Neural crest cell (in vitro differentiated cells): ENCODE results near the gene EBF3. TPM values are rescaled to one million over a fixed set of nuclear protein-coding genes. Genes with fewer than 3 reads are reported as not detected.

Experiments
- DNase-seq: peaks from one replicate; pipeline ENCODE4 v3.0.0; 2021; ENCODE audit warnings: low read depth, mixed read lengths, low spot score
- H3K27ac Mint-ChIP-seq: one replicate; pipeline ENCODE4 v1.8.0; 2021; ENCODE audit warnings: mild to moderate bottlenecking, mixed read lengths; ENCODE audit not compliant: unreplicated experiment
- H3K27me3 Mint-ChIP-seq: 2 replicates; pipeline ENCODE4 v1.8.0; 2021; ENCODE audit warnings: low read depth, mild to moderate bottlenecking, mixed read lengths
- H3K36me3 Mint-ChIP-seq: 2 replicates; pipeline ENCODE4 v1.8.0; 2021; ENCODE audit warnings: low read depth, mild to moderate bottlenecking, mixed read lengths
- H3K4me1 Mint-ChIP-seq: 2 replicates; pipeline ENCODE4 v1.8.0; 2021; ENCODE audit warnings: mixed read lengths
- H3K4me3 Mint-ChIP-seq: one replicate; pipeline ENCODE4 v1.8.0; 2021; ENCODE audit warnings: mild to moderate bottlenecking, mixed read lengths
- H3K9me3 Mint-ChIP-seq: 2 replicates; pipeline ENCODE4 v1.8.0; 2021; ENCODE audit warnings: mixed read lengths
- CTCF ChIP-seq: fragments of 200-600 bp; sonication (generic); conservative IDR thresholded peaks from 2 replicates; pipeline ENCODE4 v1.5.0; 2021; ENCODE audit warnings: antibody characterized with exemption, mild to moderate bottlenecking
- total RNA-seq: library from RNA; stranded (reverse); gene quantifications from 2 replicates; pipeline ENCODE4 v1.2.1, GENCODE V29; 2021

The EBF3 gene
- total RNA-seq, 1 donor from 2014 or later = 11.6 TPM

- Mint-ChIP-seq H3K36me3 (no peaks in the 10 kb centered on the region), H3K4me1 (peaks cover 16% of the 10 kb centered on the region), H3K9me3 (no peaks in the 10 kb centered on the region), H3K27ac (no peak overlapping the region), H3K27me3 (no peaks in the 10 kb centered on the region), H3K4me3 (no peak overlapping the region)
- no peak for TF ChIP-seq CTCF
- no peak for DNase-seq
Measured at GRCh38 chr10:129844216-129844766, 119.8 kb downstream of the EBF3 start.

GRCh38 chr10:129843702-129844101 lies 120.4 kb downstream of the EBF3 start:
- Mint-ChIP-seq H3K4me3 (no peak overlapping the region), H3K4me1 (peaks cover 16% of the 10 kb centered on the region), H3K36me3 (no peaks in the 10 kb centered on the region), H3K27ac (no peak overlapping the region), H3K27me3 (no peaks in the 10 kb centered on the region), H3K9me3 (no peaks in the 10 kb centered on the region)
- no peak for DNase-seq
- no peak for TF ChIP-seq CTCF

GRCh38 chr10:129843131-129843541 lies 120.9 kb downstream of the EBF3 start:
- no peak overlapping the region for H3K27ac Mint-ChIP-seq
- H3K9me3 Mint-ChIP-seq = no peaks in the 10 kb centered on the region
- no peaks in the 10 kb centered on the region for H3K27me3 Mint-ChIP-seq
- no peak for DNase-seq
- peaks cover 16% of the 10 kb centered on the region for H3K4me1 Mint-ChIP-seq
- no peaks in the 10 kb centered on the region for H3K36me3 Mint-ChIP-seq
- H3K4me3 Mint-ChIP-seq = no peak overlapping the region
- TF ChIP-seq CTCF = no peak

GRCh38 chr10:129842031-129842430 lies 122.0 kb downstream of the EBF3 start:
- Mint-ChIP-seq H3K4me1 (peaks cover 12% of the 10 kb centered on the region), H3K4me3 (no peak overlapping the region), H3K27me3 (no peaks in the 10 kb centered on the region), H3K27ac (no peak overlapping the region), H3K9me3 (no peaks in the 10 kb centered on the region), H3K36me3 (no peaks in the 10 kb centered on the region)
- no peak for DNase-seq
- no peak for TF ChIP-seq CTCF

- DNase-seq = no peak
- Mint-ChIP-seq H3K4me1 (peaks cover 11% of the 10 kb centered on the region), H3K9me3 (no peaks in the 10 kb centered on the region), H3K4me3 (no peak overlapping the region), H3K27me3 (no peaks in the 10 kb centered on the region), H3K36me3 (no peaks in the 10 kb centered on the region), H3K27ac (no peak overlapping the region)
- no peak for TF ChIP-seq CTCF
Measured at GRCh38 chr10:129841590-129841989, 122.5 kb downstream of the EBF3 start.
